ENCODE measurements around the gene CLMN.

- TF ChIP-seq MTA1 (IDR thresholded peaks at IDR 0.05; ENCODE audit: borderline replicate concordance) (no peak), MAX (CRISPR knock-in tag; IDR thresholded peaks at IDR 0.05) (no peak), CTCF (IDR thresholded peaks at IDR 0.05 in 2 of 3, conservative IDR thresholded peaks at IDR 0.05 in 1 of 3; ENCODE audit: insufficient read depth in 2 of 3, low read depth in 1 of 3, low read length in 3 of 3) (no peak), TAF1 (IDR thresholded peaks at IDR 0.05; ENCODE audit: control insufficient read depth, extremely low read depth, insufficient read depth, low read length, severe bottlenecking) (no peak), ZBTB8A (IDR thresholded peaks at IDR 0.05; ENCODE audit: partially characterized antibody) (no peak), ETV1 (tag; conservative IDR thresholded peaks at IDR 0.05; ENCODE audit: low read depth) (no peak)
Observed at GRCh38 chr14:95328729-95329503, 9.2 kb upstream of the CLMN start.

Measured in K562 (cell line).